HepG2 (cell line): Measurements from ENCODE around the gene MTM1. TPM values are rescaled to one million over a fixed set of nuclear protein-coding genes. Genes with fewer than 3 reads are reported as not detected.

ENCODE experiments used
- ETV6 ChIP-seq: sonication (generic); formaldehyde crosslinking; conservative IDR thresholded peaks from 2 replicates; pipeline ENCODE4 v1.4.0; 2020; ENCODE audit warnings: missing genetic modification reagents
- GATAD2A ChIP-seq: IDR thresholded peaks from 2 replicates; pipeline ENCODE4 v1.6.1; 2016
- SRY ChIP-seq: sonication (generic); formaldehyde crosslinking; IDR thresholded peaks from 2 replicates; pipeline ENCODE4 v1.8.0; 2022; ENCODE audit warnings: mild to moderate bottlenecking, missing genetic modification reagents
- ZFP62 ChIP-seq: sonication (generic); formaldehyde crosslinking; IDR thresholded peaks from 2 replicates; pipeline ENCODE4 v1.4.0; 2020; ENCODE audit warnings: missing genetic modification reagents
- ZNF563 ChIP-seq: sonication (generic); formaldehyde crosslinking; IDR thresholded peaks from 2 replicates; pipeline ENCODE4 v1.8.0; 2022; ENCODE audit warnings: mild to moderate bottlenecking, moderate library complexity, missing genetic modification reagents
- ZNF567 ChIP-seq: sonication (generic); formaldehyde crosslinking; IDR thresholded peaks from 2 replicates; pipeline ENCODE4 v1.8.1; 2023; ENCODE audit warnings: mild to moderate bottlenecking, missing genetic modification reagents, borderline replicate concordance
- ZNF574 ChIP-seq: sonication (generic); formaldehyde crosslinking; IDR thresholded peaks from 2 replicates; pipeline ENCODE4 v1.4.0; 2020; ENCODE audit warnings: missing genetic modification reagents
- ZNF816 ChIP-seq: sonication (generic); formaldehyde crosslinking; IDR thresholded peaks from 2 replicates; pipeline ENCODE4 v1.8.0; 2022; ENCODE audit warnings: missing genetic modification reagents, mild to moderate bottlenecking, borderline replicate concordance
- polyA plus RNA-seq, 8 experiments: library from polyadenylated mRNA; depleted of rRNA in 3 of 8; stranded (reverse) in 7 of 8; unstranded in 1 of 8; fragments of >200 nt; fragmentation: Illumina TruSeq in 4 of 8; extraction: Trizol in 4 of 8; gene quantifications; 2 replicates each; pipeline versions ENCODE4 v1.2.1 to v1.2.3, GENCODE V29; 2011 to 2016; ENCODE audit warnings: low read depth in 4 of 8, missing spikeins in 1 of 8, mixed read lengths in 1 of 8; ENCODE audit not compliant: insufficient read depth in 1 of 8
- total RNA-seq, 5 experiments: library from RNA; depleted of rRNA; stranded (reverse); fragments of >200 nt; fragmentation: Illumina TruSeq; extraction: Trizol; gene quantifications; 2 replicates each; pipeline ENCODE4 v1.2.3, GENCODE V29; 2016; ENCODE audit warnings: low read depth in 1 of 5
- TF ChIP-seq, protein P1 (sequence below): IDR thresholded peaks from 2 replicates; pipeline ENCODE4 v1.6.1; 2016; ENCODE audit warnings: mild to moderate bottlenecking
- TF ChIP-seq, protein P2 (sequence below): sonication (generic); formaldehyde crosslinking; IDR thresholded peaks from 2 replicates; pipeline ENCODE4 v1.4.0; 2020; ENCODE audit warnings: missing genetic modification reagents, borderline replicate concordance
- TF ChIP-seq, protein P3 (sequence below): sonication (generic); formaldehyde crosslinking; IDR thresholded peaks from 2 replicates; pipeline ENCODE4 v1.4.0; 2020; ENCODE audit warnings: missing genetic modification reagents

The MTM1 gene
- total and polyA plus RNA-seq, 2 of the 13 experiments (the other 11 are each of a cell fraction or from before 2014, with no cell fraction given): 12.0 to 15.2 TPM

DNA sequence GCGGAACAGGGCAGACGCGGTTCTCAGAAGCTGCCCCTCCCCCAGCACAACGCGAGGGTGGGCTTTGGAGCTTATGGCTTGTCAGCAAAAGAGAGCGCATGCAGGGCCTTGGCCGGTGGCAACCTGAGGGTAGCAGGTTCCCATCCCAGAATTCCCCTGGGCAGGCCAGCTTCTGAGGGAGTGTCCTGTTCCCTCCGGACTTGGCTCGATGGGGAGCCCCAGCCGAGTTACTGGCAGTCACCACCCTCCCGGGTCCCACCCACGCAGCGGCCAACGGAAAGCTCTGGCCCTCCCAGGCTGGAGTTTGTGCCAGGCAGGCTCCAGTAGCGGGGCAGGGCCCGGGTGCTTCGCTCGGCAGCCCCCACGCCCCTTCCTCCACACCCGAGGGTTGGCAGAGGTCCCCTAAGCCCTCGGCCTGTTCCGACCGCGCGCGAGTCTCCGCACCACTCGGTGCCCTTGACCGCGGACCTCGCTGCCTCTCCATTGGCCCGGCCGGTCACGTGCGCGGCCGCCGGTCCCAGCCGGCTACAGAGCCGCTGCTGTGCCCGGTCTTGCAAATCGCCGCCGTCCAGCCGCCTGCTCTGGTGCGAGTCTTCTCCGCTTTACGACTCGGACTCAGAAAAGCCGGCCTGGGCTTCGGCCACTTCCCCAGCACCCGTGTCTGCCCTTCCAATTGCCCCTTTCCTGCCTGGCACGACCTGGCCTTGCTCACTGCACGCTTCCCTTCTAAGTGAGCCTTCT is 20.9 kb upstream of the MTM1 start (continued):
- no peak for TF ChIP-seq ETV6 (CRISPR knock-in tag)
- TF ChIP-seq ZNF574 (CRISPR knock-in tag): no peak
- TF ChIP-seq ZNF563: no peak
- no peak for TF ChIP-seq ZFP62 (CRISPR knock-in tag)
- TF ChIP-seq, protein P1, sequence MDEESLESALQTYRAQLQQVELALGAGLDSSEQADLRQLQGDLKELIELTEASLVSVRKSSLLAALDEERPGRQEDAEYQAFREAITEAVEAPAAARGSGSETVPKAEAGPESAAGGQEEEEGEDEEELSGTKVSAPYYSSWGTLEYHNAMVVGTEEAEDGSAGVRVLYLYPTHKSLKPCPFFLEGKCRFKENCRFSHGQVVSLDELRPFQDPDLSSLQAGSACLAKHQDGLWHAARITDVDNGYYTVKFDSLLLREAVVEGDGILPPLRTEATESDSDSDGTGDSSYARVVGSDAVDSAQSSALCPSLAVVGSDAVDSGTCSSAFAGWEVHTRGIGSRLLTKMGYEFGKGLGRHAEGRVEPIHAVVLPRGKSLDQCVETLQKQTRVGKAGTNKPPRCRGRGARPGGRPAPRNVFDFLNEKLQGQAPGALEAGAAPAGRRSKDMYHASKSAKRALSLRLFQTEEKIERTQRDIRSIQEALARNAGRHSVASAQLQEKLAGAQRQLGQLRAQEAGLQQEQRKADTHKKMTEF: peak; percentile 44; the same call in 1 of the 2 replicates
- TF ChIP-seq ZNF816 (CRISPR knock-in tag): no peak
- TF ChIP-seq, protein P2, sequence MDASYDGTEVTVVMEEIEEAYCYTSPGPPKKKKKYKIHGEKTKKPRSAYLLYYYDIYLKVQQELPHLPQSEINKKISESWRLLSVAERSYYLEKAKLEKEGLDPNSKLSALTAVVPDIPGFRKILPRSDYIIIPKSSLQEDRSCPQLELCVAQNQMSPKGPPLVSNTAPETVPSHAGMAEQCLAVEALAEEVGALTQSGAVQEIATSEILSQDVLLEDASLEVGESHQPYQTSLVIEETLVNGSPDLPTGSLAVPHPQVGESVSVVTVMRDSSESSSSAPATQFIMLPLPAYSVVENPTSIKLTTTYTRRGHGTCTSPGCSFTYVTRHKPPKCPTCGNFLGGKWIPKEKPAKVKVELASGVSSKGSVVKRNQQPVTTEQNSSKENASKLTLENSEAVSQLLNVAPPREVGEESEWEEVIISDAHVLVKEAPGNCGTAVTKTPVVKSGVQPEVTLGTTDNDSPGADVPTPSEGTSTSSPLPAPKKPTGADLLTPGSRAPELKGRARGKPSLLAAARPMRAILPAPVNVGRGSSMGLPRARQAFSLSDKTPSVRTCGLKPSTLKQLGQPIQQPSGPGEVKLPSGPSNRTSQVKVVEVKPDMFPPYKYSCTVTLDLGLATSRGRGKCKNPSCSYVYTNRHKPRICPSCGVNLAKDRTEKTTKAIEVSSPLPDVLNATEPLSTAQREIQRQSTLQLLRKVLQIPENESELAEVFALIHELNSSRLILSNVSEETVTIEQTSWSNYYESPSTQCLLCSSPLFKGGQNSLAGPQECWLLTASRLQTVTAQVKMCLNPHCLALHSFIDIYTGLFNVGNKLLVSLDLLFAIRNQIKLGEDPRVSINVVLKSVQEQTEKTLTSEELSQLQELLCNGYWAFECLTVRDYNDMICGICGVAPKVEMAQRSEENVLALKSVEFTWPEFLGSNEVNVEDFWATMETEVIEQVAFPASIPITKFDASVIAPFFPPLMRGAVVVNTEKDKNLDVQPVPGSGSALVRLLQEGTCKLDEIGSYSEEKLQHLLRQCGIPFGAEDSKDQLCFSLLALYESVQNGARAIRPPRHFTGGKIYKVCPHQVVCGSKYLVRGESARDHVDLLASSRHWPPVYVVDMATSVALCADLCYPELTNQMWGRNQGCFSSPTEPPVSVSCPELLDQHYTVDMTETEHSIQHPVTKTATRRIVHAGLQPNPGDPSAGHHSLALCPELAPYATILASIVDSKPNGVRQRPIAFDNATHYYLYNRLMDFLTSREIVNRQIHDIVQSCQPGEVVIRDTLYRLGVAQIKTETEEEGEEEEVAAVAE (CRISPR knock-in tag): 0 out of 2 replicates have a peak, but pooled peaks have one; percentile 19
- peak; percentile 41; the same call in 1 of the 2 replicates for TF ChIP-seq GATAD2A (CRISPR knock-in tag)
- 0 out of 2 replicates have a peak, but pooled peaks have one; percentile 48 for TF ChIP-seq SRY (CRISPR knock-in tag)
- no peak for TF ChIP-seq ZNF567 (CRISPR knock-in tag)
- TF ChIP-seq, protein P3, sequence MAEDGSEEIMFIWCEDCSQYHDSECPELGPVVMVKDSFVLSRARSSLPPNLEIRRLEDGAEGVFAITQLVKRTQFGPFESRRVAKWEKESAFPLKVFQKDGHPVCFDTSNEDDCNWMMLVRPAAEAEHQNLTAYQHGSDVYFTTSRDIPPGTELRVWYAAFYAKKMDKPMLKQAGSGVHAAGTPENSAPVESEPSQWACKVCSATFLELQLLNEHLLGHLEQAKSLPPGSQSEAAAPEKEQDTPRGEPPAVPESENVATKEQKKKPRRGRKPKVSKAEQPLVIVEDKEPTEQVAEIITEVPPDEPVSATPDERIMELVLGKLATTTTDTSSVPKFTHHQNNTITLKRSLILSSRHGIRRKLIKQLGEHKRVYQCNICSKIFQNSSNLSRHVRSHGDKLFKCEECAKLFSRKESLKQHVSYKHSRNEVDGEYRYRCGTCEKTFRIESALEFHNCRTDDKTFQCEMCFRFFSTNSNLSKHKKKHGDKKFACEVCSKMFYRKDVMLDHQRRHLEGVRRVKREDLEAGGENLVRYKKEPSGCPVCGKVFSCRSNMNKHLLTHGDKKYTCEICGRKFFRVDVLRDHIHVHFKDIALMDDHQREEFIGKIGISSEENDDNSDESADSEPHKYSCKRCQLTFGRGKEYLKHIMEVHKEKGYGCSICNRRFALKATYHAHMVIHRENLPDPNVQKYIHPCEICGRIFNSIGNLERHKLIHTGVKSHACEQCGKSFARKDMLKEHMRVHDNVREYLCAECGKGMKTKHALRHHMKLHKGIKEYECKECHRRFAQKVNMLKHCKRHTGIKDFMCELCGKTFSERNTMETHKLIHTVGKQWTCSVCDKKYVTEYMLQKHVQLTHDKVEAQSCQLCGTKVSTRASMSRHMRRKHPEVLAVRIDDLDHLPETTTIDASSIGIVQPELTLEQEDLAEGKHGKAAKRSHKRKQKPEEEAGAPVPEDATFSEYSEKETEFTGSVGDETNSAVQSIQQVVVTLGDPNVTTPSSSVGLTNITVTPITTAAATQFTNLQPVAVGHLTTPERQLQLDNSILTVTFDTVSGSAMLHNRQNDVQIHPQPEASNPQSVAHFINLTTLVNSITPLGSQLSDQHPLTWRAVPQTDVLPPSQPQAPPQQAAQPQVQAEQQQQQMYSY (CRISPR knock-in tag): peak; percentile 82
